H1 (cell line): ENCODE data around the gene NCOA1. TPM values are rescaled to one million over a fixed set of nuclear protein-coding genes. Genes with fewer than 3 reads are reported as not detected.

Experiments used
- CBX5 ChIP-seq: fragments of 300-800, 300-1000 bp; sonication (generic); IDR thresholded peaks from 2 replicates; pipeline ENCODE4 v1.7.1; 2016; ENCODE audit warnings: antibody characterized with exemption, low read length, low read depth
- EP300 ChIP-seq, 2 experiments: IDR thresholded peaks; 1 replicate in 1 of 2; 2 replicates in 1 of 2; pipeline ENCODE4 v1.6.1; 2011 to 2012; ENCODE audit warnings: low read depth in 2 of 2, low read length in 2 of 2, mild to moderate bottlenecking in 2 of 2, borderline replicate concordance in 1 of 2, inconsistent platforms in 1 of 2, moderate library complexity in 1 of 2
- GTF2F1 ChIP-seq: IDR thresholded peaks from 2 replicates; pipeline ENCODE4 v1.6.1; 2012; ENCODE audit warnings: low read depth, low read length, improper control_type of control experiment, borderline replicate concordance
- NANOG ChIP-seq: IDR thresholded peaks from 2 replicates; pipeline ENCODE4 v1.6.1; 2011; ENCODE audit warnings: low read length, low read depth, mild to moderate bottlenecking, inconsistent platforms; ENCODE audit not compliant: insufficient read depth, poor library complexity, severe bottlenecking
- POLR2A ChIP-seq, 2 experiments: IDR thresholded peaks; 1 replicate in 1 of 2; 2 replicates in 1 of 2; pipeline ENCODE4 v1.6.1; 2011; ENCODE audit warnings: low read depth in 2 of 2, low read length in 2 of 2, mild to moderate bottlenecking in 2 of 2; ENCODE audit errors: control extremely low read depth in 1 of 2
- POLR2AphosphoS5 ChIP-seq: IDR thresholded peaks from 2 replicates; pipeline ENCODE4 v1.6.1; 2011; ENCODE audit warnings: low read depth, low read length
- SP4 ChIP-seq: IDR thresholded peaks from 2 replicates; pipeline ENCODE4 v1.6.1; 2012; ENCODE audit warnings: low read length, inconsistent platforms
- polyA plus RNA-seq, 7 experiments: library from polyadenylated mRNA; depleted of rRNA in 3 of 7; stranded (reverse) in 5 of 7; unstranded in 2 of 7; fragments of >200 nt in 5 of 7; fragments of 200-250 nt in 2 of 7; gene quantifications; 1 replicate in 5 of 7; 2 replicates in 1 of 7; 4 replicates in 1 of 7; pipeline versions ENCODE4 v1.2.1 to v1.2.3, GENCODE V29; 2011 to 2013; ENCODE audit warnings: missing spikeins in 2 of 7, mixed read lengths in 2 of 7
- total RNA-seq: library from RNA; stranded (reverse); fragmentation: NEBNext Ultra II Directional; extraction: Animal tissue kit (Norgen Biotek cat#: 25700); gene quantifications from 2 replicates; pipeline ENCODE4 v1.2.1, GENCODE V29; 2021

Gene NCOA1
- total and polyA plus RNA-seq, 2 of the 8 experiments (the other 6 are each of a cell fraction or from before 2014, with no cell fraction given), result 12.8 to 17.9 TPM

DNA sequence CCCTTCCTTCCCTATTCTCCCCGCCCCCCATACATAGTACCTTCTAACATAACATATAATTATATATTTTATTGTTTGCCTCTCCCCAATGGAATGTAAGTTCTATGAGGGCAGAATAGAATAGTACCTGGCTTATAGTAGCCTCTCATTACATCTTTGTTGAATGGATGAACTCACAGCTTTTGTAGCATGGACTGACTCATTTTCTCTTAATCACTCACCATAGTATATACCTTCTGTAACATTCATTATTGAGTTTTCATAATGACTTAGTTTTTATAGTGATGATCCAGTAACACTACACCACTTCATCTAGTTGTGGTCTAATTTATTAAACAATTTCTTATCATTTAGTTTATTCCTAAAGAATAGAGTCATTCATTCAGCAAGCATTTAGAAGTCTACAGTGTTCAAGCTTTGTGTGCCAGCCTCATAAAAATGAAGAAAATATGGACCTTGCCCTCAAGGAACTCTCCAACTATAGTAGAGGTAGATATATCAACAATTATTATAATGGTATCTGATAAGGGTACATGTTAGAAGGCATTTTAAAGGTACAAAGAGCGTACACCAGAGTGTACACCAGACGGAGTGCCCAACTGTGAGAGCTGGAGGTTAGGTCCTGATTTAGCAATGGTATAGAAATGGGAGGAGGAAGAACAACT, 31.1 kb downstream of the NCOA1 start (continued):
- TF ChIP-seq EP300 (IDR thresholded peaks at IDR 0.05; ENCODE audit: borderline replicate concordance in 1 of 2, low read depth in 2 of 2, low read length in 2 of 2) (no peak), NANOG (no peak), POLR2AphosphoS5 (no peak), GTF2F1 (no peak), POLR2A (IDR thresholded peaks at IDR 0.05; ENCODE audit: control extremely low read depth in 1 of 2, low read depth in 2 of 2, low read length in 2 of 2) (no peak), CBX5 (no peak), SP4 (no peak)
